ENCODE results near the gene RASGRF1.

RASGRF1 gene

GRCh38 chr15:78988361-78988911, 102.1 kb downstream of the RASGRF1 start:
- Histone ChIP-seq H3K27ac (ENCODE audit: low read length) (no peak overlapping the region), H3F3A (ENCODE audit: insufficient read depth, low read length) (no peaks in the 10 kb centered on the region), H3K4me3 (ENCODE audit: low read length) (no peak overlapping the region), H4K20me1 (ENCODE audit: insufficient read depth, low read length) (no peaks in the 10 kb centered on the region), H3K27me3 (replicated peaks; ENCODE audit: insufficient read depth, low read length) (no peaks in the 10 kb centered on the region), H2AFZ (ENCODE audit: low read length) (no peak overlapping the region), H3K36me3 (replicated peaks; ENCODE audit: insufficient read depth, low read length) (no peaks in the 10 kb centered on the region), H3K9ac (ENCODE audit: low read length) (no peak overlapping the region), H3K9me3 (replicated peaks; ENCODE audit: insufficient read depth, low read length) (no peaks in the 10 kb centered on the region), H3K79me2 (ENCODE audit: low read length) (no peaks in the 10 kb centered on the region), H3K4me1 (ENCODE audit: low read length) (0 out of 2 replicates have a peak, but pooled peaks cover 3% of the 10 kb centered on the region), H3K9me2 (replicated peaks; ENCODE audit: insufficient read depth, low read length) (no peaks in the 10 kb centered on the region), H3K4me2 (ENCODE audit: low read depth, low read length) (no peak overlapping the region)
- no peak for TF ChIP-seq EZH2 (optimal IDR thresholded peaks at IDR 0.05; ENCODE audit: low read depth, low read length)
- TF ChIP-seq EZH2phosphoT487 (IDR thresholded peaks at IDR 0.05; ENCODE audit: low read length), result no peak
- no peak for TF ChIP-seq CTCF (IDR thresholded peaks at IDR 0.05; ENCODE audit: low read length)
- DNase-seq, result no peak

GRCh38 chr15:78987556-78988360, 102.8 kb downstream of the RASGRF1 start:
- no peaks in the 10 kb centered on the region for H4K20me1 ChIP-seq (ENCODE audit: insufficient read depth, low read length)
- H3K27ac ChIP-seq (ENCODE audit: low read length), result no peak overlapping the region
- no peaks in the 10 kb centered on the region for H3K27me3 ChIP-seq (replicated peaks; ENCODE audit: insufficient read depth, low read length)
- H3K4me3 ChIP-seq (ENCODE audit: low read length), result no peak overlapping the region
- no peak overlapping the region for H2AFZ ChIP-seq (ENCODE audit: low read length)
- no peaks in the 10 kb centered on the region for H3K9me3 ChIP-seq (replicated peaks; ENCODE audit: insufficient read depth, low read length)
- no peaks in the 10 kb centered on the region for H3F3A ChIP-seq (ENCODE audit: insufficient read depth, low read length)
- TF ChIP-seq EZH2phosphoT487 (IDR thresholded peaks at IDR 0.05; ENCODE audit: low read length) (no peak), EZH2 (optimal IDR thresholded peaks at IDR 0.05; ENCODE audit: low read depth, low read length) (no peak), CTCF (IDR thresholded peaks at IDR 0.05; ENCODE audit: low read length) (no peak)
- H3K4me1 ChIP-seq (ENCODE audit: low read length), result 0 out of 2 replicates have a peak, but pooled peaks cover 3% of the 10 kb centered on the region
- no peak overlapping the region for H3K9ac ChIP-seq (ENCODE audit: low read length)
- no peaks in the 10 kb centered on the region for H3K79me2 ChIP-seq (ENCODE audit: low read length)
- H3K9me2 ChIP-seq (replicated peaks; ENCODE audit: insufficient read depth, low read length), result no peaks in the 10 kb centered on the region
- no peaks in the 10 kb centered on the region for H3K36me3 ChIP-seq (replicated peaks; ENCODE audit: insufficient read depth, low read length)
- H3K4me2 ChIP-seq (ENCODE audit: low read depth, low read length), result no peak overlapping the region
- no peak for DNase-seq

- Histone ChIP-seq H3K27ac (ENCODE audit: low read length) (no peak overlapping the region), H4K20me1 (ENCODE audit: insufficient read depth, low read length) (no peaks in the 10 kb centered on the region), H3K27me3 (replicated peaks; ENCODE audit: insufficient read depth, low read length) (no peaks in the 10 kb centered on the region), H3K9me2 (replicated peaks; ENCODE audit: insufficient read depth, low read length) (no peaks in the 10 kb centered on the region), H3K4me2 (ENCODE audit: low read depth, low read length) (no peak overlapping the region), H3K9me3 (replicated peaks; ENCODE audit: insufficient read depth, low read length) (no peaks in the 10 kb centered on the region), H3K4me1 (ENCODE audit: low read length) (0 out of 2 replicates have a peak, but pooled peaks cover 3% of the 10 kb centered on the region), H2AFZ (ENCODE audit: low read length) (no peak overlapping the region), H3F3A (ENCODE audit: insufficient read depth, low read length) (no peaks in the 10 kb centered on the region), H3K9ac (ENCODE audit: low read length) (no peak overlapping the region), H3K79me2 (ENCODE audit: low read length) (no peaks in the 10 kb centered on the region), H3K36me3 (replicated peaks; ENCODE audit: insufficient read depth, low read length) (no peaks in the 10 kb centered on the region), H3K4me3 (ENCODE audit: low read length) (no peak overlapping the region)
- DNase-seq, result no peak
- TF ChIP-seq EZH2 (optimal IDR thresholded peaks at IDR 0.05; ENCODE audit: low read depth, low read length) (no peak), EZH2phosphoT487 (IDR thresholded peaks at IDR 0.05; ENCODE audit: low read length) (no peak), CTCF (IDR thresholded peaks at IDR 0.05; ENCODE audit: low read length) (no peak)
Measured at GRCh38 chr15:78985859-78986475, 104.6 kb downstream of the RASGRF1 start.

Measured in MM.1S (cell line).